Measurements from ENCODE around the gene APBB2. TPM values are rescaled to one million over a fixed set of nuclear protein-coding genes. Genes with fewer than 3 reads are reported as not detected.

APBB2 gene
- total and polyA plus RNA-seq, 8 donors: 42.5 to 94.8 (median 53.8) TPM

- H3K4me3 ChIP-seq: no peak overlapping the region
- H3K27me3 ChIP-seq: no peaks in the 10 kb centered on the region
- no peaks in the 10 kb centered on the region for H3K4me1 ChIP-seq
- intact Hi-C loops (cut with DNase I): no loop called here
- TF ChIP-seq CTCF (IDR thresholded peaks at IDR 0.05): no peak
- ATAC-seq (no peak), DNase-seq (no peak)
- peak overlapping the region in 1 of 2 donors; percentile 3 for H3K27ac ChIP-seq
- H3K9me3 ChIP-seq: no peaks in the 10 kb centered on the region
- peaks cover 0 to 26% of the 10 kb centered on the region in 2 donors for H3K36me3 ChIP-seq
These were observed 327.2 kb downstream of the APBB2 start for GRCh38 chr4:40886931-40887763.

GRCh38 chr4:40881851-40882250 lies 332.5 kb downstream of the APBB2 start:
- no peak overlapping the region for H3K27ac ChIP-seq
- TF ChIP-seq CTCF (IDR thresholded peaks at IDR 0.05): no peak
- H3K9me3 ChIP-seq: no peaks in the 10 kb centered on the region
- intact Hi-C loops (cut with DNase I): no loop called here
- no peaks in the 10 kb centered on the region for H3K4me1 ChIP-seq
- DNase-seq: no peak
- no peaks in the 10 kb centered on the region for H3K27me3 ChIP-seq
- H3K36me3 ChIP-seq: peaks cover 0 to 12% of the 10 kb centered on the region in 2 donors
- H3K4me3 ChIP-seq: no peak overlapping the region
- no peak for ATAC-seq

GRCh38 chr4:40881096-40881495 lies 333.2 kb downstream of the APBB2 start:
- Histone ChIP-seq H3K4me3 (no peak overlapping the region), H3K9me3 (no peaks in the 10 kb centered on the region), H3K27ac (no peak overlapping the region), H3K36me3 (peaks cover 0 to 12% of the 10 kb centered on the region in 2 donors), H3K27me3 (no peaks in the 10 kb centered on the region), H3K4me1 (no peaks in the 10 kb centered on the region)
- TF ChIP-seq CTCF (IDR thresholded peaks at IDR 0.05): no peak
- ATAC-seq: no peak
- no peak for DNase-seq
- intact Hi-C loops (cut with DNase I): no loop called here

- H3K27ac ChIP-seq: no peak overlapping the region
- H3K4me1 ChIP-seq: no peaks in the 10 kb centered on the region
- no peak for TF ChIP-seq CTCF (IDR thresholded peaks at IDR 0.05)
- no peak overlapping the region for H3K4me3 ChIP-seq
- no peaks in the 10 kb centered on the region for H3K27me3 ChIP-seq
- H3K9me3 ChIP-seq: no peaks in the 10 kb centered on the region
- intact Hi-C loops (cut with DNase I): no loop called here
- no peak for ATAC-seq
- no peak for DNase-seq
- H3K36me3 ChIP-seq: peaks cover 0 to 12% of the 10 kb centered on the region in 2 donors
These were observed 335.7 kb downstream of the APBB2 start for GRCh38 chr4:40878548-40879055.

GRCh38 chr4:40877081-40877480 lies 337.3 kb downstream of the APBB2 start:
- H3K9me3 ChIP-seq: no peaks in the 10 kb centered on the region
- DNase-seq (no peak), ATAC-seq (no peak)
- H3K4me1 ChIP-seq: no peaks in the 10 kb centered on the region
- H3K36me3 ChIP-seq: peaks cover 0 to 7% of the 10 kb centered on the region in 2 donors
- intact Hi-C loops (cut with DNase I): no loop called here
- TF ChIP-seq CTCF (IDR thresholded peaks at IDR 0.05): no peak
- H3K27me3 ChIP-seq: no peaks in the 10 kb centered on the region
- H3K4me3 ChIP-seq: no peak overlapping the region
- H3K27ac ChIP-seq: no peak overlapping the region
